ENCODE results near the gene TEAD1.

The TEAD1 gene

GRCh38 chr11:12909879-12910278 is 235.7 kb downstream of the TEAD1 start:
- DNase-seq, result no peak

DNA sequence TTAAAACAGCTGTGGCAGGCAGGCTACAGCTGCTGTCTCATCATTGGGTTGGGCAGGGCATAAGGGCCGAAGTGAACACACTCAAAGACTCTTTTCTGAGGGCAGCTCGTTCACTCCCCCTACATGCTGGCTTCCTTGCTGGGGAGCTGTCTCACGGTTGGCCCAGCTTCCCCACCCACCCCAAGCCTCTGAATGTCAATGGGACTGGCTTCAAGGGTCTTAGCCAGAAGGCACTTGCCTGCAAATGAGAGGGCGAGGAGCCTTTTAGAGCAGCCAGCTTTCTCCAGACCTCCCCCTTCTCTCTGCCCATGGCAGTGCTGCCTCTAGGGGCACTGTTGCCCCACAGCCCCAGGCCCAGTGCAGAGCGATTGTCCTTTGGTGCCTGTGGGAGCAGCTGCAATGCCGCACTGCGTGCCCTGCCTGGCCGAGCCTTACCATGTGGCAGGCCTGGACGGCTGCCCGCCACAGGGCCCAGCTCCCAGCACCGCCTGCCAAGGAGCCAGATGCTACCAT is 240.2 kb downstream of the TEAD1 start:
- DNase-seq, result peak in 2 of 3 donors; percentile 7 to 30

DNA sequence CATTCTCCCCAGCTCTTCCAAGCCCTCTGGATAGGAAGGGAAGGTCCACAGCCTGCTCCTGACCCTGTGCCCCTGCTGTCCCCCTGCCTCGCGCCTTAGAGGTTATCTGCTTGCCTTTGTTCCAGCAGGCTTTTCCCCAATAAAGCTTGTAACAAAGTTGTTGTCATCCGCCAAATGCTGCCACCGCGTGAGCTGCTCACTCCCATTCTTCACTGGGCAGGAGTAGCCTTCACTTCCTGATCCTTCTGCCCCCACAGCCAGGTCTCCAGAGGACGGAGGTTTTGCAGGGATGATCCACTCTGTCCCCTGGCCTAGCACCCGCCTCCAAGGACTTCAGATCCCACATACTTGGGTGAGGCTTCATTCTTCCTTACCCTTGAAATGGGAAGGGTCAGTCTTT is 240.9 kb downstream of the TEAD1 start:
- no peak for DNase-seq

- DNase-seq, result no peak
These were observed 243.6 kb downstream of the TEAD1 start for GRCh38 chr11:12917822-12918221.

DNA sequence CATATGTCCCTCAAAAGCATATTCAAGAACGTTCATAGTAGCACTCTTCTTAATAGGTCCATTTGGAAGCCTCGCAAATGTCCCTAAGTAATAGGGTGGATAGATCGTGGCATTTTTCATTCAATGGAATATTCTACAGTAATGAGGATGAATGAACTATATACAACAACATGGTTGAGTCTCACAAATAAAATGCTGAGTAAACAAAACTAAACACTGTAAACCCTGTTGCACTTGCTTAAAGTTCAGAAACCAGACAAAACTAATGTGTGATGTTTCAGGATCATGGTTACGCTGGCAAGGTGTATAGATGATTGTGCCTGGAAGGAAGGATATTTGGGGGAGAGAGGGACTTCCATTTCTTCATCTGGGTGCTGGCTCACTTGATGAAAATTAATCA is 244.4 kb downstream of the TEAD1 start:
- no peak for DNase-seq

DNA sequence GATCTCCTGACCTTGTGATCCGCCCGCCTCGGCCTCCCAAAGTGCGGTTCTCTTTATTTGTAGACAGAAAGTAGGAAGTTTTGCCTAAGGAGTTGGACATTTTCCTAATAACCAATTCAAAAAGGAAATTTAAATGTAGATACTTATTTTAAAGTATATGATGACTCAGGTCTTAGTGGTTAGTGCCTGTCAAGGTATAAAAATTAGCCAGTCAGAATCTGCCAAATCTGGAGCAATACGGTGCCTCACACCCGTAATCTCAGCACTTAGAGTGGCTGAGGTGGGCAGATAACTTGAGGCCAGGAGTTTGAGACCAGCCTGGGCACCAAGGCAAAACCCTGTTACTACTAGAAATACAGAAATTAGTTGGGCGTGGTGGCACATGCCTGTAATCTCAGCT is 248.2 kb downstream of the TEAD1 start:
- DNase-seq, result no peak

- DNase-seq, result no peak
These were observed 248.8 kb downstream of the TEAD1 start for GRCh38 chr11:12922980-12923507.

GRCh38 chr11:12924650-12925049 is 250.4 kb downstream of the TEAD1 start:
- no peak for DNase-seq

GRCh38 chr11:12925520-12925919 is 251.3 kb downstream of the TEAD1 start:
- DNase-seq, result no peak

DNA sequence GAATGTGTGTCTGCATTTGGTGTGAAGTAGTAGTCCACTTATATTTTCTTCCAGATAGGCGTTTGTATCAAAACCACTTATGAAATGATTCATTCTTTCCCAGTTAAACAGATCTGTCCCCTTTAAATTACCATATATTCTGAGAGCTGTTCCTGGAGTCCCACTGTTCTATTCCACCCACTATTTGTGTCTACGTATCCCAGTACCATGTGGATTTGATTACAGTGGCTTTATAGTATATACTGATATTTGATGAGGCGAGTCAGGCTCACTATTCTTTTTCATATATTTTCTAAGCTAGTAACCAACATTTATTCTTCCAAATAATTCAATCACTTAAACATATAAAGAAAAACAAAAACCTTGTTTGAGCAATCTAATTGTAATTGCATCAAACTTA is 253.0 kb downstream of the TEAD1 start:
- no peak for DNase-seq

DNA sequence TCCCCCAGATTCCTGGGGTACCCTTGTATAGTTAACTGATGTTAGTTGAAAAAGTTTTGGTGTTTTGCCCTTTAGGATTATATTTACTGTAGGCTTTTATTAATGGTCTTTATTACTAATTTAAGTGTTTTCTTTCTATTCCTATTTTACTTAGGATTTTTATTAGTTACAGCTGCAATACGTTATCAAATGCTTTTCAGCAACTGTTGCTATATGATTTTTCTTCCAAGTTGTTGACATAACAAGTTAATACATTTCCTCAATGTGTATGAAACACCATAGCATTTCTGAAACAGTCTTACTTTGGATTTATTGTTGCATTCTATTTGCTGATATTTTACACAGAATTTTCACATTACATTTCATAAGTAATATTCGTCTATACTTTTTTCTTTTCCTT is 253.7 kb downstream of the TEAD1 start:
- DNase-seq, result no peak

- DNase-seq, result no peak
These were observed 256.6 kb downstream of the TEAD1 start for GRCh38 chr11:12930850-12931249.

DNA sequence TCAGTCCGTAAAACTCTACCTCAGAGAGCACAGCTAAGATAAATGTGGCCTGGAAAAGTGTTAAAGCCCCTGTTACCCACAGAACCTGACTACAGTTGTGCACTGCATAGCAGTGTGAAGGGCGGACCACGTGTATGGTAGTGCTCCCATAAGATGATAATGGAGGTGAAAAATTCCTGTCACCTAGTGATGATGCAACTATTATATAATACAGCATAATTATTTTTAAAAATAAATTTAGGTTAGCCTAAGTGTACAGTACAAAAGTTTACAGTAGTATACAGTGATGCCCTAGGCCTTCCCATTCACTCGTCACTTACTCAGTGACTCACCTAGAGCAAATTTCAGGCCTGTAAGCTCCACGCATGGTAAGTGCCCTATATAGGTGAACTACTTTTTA is 258.3 kb downstream of the TEAD1 start:
- no peak for DNase-seq

DNA sequence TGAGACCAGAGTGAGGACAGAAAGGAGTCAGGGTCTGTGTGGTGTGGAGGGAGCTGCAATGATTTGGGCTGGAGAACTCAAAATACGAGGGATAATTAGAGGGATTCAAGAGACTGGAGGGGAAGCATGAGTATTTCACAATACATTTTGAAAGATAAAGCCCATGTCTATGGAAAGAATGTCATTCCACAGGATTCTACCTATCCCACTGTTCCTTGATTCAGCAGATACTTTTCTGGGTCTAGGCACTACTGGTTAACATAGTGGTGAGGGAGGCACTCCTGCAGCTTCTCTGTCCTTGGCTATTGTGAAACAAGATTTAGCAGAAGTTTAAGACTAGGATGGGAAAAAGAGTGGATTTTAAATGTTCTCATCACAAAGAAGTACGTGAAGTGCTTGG is 262.0 kb downstream of the TEAD1 start:
- no peak for DNase-seq

GRCh38 chr11:12938590-12939247 is 264.5 kb downstream of the TEAD1 start:
- no peak for DNase-seq

- DNase-seq, result no peak
These were observed 267.4 kb downstream of the TEAD1 start for GRCh38 chr11:12941671-12942070.

DNA sequence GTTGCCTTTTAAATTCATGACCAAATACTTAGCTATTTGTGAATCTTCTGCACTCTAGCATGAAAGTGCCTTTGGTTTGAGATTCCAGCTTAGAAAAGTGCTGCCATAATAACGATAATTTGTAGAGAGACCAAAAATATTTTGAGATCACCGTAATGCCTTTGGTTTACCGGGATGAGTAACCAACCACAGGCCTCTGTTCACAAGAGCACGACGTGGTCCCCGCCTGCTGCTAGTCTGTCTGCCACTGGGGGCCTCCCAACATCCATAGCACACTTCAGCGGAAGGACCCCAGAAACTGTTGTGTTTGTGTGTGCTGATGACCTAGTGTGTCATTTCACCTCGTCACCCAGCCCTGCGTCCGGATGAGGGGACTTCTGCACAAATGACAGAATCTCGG is 267.9 kb downstream of the TEAD1 start:
- no peak for DNase-seq

- DNase-seq, result no peak
These were observed 269.1 kb downstream of the TEAD1 start for GRCh38 chr11:12943311-12943710.

DNA sequence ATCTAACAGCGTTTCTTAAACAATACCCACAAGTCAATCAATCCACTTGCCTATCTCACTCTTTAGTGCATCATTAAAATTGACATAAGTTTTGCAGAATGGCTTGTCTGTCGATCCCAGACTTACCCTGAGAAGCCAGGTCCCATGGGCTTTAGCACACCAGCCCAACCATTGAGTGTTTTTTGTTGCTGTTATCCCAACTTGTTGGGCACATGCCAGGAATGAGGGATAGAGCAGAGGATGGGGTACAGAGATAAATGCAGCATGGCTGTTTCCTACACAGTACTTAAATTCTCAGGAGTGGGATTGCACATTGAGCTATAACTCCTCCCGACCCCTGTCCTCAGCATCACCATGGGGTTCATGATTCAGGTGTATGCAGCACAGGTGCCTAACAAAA is 270.7 kb downstream of the TEAD1 start:
- DNase-seq, result no peak

- DNase-seq, result no peak
These were observed 275.2 kb downstream of the TEAD1 start for GRCh38 chr11:12949453-12949852.

DNA sequence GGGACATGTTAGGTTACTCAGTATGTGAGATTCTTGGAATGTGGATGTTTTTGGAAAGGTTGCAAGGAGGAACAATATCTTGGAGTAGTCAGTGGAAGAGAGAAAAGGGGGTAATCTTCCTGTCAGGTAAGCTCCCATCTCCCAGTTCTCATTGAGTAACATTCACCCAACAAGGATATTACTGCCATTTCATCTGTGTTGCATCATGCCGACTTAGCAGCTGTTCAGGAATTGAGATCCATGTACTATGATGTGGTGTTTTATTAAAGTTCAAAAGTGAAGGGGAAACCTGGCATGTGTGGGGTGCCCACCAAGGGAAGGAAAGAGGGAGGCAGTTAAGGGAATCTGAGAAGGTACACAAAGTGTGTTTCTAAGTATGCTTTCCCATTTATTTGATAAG is 276.4 kb downstream of the TEAD1 start:
- DNase-seq, result no peak

DNA sequence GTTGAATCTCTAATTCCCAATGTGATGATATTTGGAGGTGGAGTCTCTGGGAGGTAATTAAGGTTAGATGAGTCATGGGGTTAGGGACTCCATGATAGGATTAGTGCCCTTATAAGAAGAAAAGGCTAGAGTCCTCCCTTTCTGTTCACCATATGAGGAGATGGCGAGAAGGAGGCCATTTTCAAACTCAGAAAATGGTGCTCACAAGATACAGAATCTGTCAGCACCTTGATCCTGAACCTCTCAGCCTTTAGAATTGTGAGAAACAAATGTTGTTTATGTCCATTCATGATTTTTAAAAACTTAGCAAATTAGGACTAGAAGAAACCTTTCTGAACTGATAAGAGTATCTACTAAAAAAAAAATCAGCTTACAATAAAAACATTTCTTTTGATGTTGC is 277.2 kb downstream of the TEAD1 start:
- DNase-seq, result no peak

- no peak for DNase-seq
These were observed 277.9 kb downstream of the TEAD1 start for GRCh38 chr11:12952094-12952493.

- DNase-seq, result no peak
These were observed 284.8 kb downstream of the TEAD1 start for GRCh38 chr11:12958986-12959385.

DNA sequence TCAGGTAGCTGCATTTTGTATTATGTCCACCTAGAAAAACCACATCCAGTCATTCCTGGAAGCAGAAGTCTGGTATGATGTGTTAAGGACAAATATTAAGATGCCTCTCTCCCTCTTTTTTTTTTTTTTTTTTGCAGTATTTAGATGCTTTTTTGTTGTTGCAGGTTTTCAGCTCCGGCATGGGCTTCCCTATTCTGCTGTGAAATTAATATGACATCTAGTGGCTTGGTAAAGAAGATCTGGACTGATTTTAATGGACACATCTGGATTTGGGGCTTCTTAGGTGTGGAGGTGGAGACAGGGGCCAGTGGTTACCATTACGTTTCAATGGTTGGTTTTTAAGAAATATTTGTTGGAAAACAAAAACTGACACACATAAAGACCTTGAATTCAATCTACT is 287.4 kb downstream of the TEAD1 start:
- DNase-seq, result no peak
